Bone marrow (tissue), 2 donors: ENCODE results near the gene HTR3B.

Source experiments
- DNase-seq, 2 donors: peaks; one replicate each; lab custom pipeline; 2025; lab: John Stamatoyannopoulos, UW

Gene HTR3B

DNA sequence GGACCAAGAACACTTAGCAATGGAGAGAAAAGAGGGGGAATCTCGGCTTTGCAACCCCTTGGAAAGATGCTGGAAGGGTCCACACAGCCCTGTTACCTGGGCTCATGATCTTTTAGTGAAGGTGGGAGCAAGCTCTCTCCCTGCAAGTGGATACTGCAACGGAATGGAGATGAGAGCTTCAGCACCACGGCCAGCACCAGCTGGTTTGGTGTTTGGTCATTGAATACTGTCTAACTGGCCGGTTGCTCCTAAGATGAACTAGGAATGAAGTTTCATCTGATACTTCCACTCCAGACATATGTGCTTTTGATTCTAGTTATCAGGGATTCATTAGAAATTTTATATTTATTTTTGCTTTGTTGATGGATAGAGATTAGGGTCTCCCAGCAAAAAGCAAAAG lies 86.6 kb downstream of the HTR3B start:
- DNase-seq = no peak

GRCh38 chr11:113991718-113992458 lies 87.3 kb downstream of the HTR3B start:
- no peak for DNase-seq

GRCh38 chr11:113992459-113993110 lies 88.0 kb downstream of the HTR3B start:
- DNase-seq = no peak

DNA sequence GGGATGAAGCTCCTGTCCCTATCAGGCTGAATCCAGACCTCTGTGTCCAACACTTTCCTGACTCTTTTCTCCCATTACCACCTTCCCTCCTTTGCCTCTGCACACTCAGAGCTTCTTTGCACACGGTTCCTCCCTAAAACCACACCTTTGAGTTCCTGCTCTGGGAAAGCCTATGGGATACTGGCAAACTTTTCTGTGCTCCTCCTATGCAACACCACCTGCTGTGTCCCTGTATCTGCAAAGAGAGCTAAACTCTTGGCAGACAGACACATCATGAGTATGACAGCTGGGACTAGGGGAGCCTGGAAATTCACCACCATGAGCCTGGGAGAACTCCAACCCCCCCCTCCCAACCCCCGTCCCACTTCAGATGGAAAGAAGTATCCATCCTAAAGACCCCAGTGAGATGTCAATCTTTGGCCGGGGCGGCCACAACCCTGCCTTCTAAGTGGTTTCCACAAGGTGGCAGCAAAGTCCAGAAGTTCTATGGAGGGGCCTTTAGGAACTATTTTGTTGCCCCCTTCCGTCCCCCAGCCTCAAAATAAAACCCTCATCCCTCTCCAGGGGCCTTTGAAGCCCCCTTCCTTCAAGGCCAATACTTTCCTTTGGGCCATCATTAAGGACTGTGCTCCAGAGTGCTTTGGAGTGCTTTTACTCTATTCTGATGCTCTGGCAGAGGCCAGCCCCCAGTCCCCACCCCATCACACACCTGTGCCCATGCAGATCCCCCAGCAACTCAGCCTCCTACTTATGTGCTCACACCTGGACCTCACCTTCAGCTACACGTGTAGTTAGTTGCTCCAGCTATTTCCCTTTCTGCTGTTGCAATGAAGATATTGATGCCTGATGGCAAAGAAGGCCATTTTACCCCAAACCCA lies 89.7 kb downstream of the HTR3B start:
- DNase-seq = no peak
